Measurements from ENCODE around the gene DONSON.

- TF ChIP-seq CTCF (IDR thresholded peaks at IDR 0.05) (no peak), POLR2A (IDR thresholded peaks at IDR 0.05) (no peak)
Observed at GRCh38 chr21:33598051-33598450, 9.6 kb upstream of the DONSON start.

Measured in lower leg skin (tissue), 3 donors.